HG03469 (cell line): ENCODE results near the gene LRRC45.
A peak's percentile ranks its signal among the peaks of the same experiment; 100 is the strongest.
"Not testable (repeated sequence)": the region's sequence is repeated elsewhere in the genome, so short reads cannot be mapped to it uniquely, and the experiment has no call there.

Source experiments
- ATAC-seq: cut with Tn5 transposase; IDR thresholded peaks from one replicate; pipeline ENCODE4 v1.9.1; 2021; ENCODE audit warnings: mild to moderate bottlenecking, moderate library complexity, moderate number of reproducible peaks; ENCODE audit not compliant: unreplicated experiment

The LRRC45 gene

DNA sequence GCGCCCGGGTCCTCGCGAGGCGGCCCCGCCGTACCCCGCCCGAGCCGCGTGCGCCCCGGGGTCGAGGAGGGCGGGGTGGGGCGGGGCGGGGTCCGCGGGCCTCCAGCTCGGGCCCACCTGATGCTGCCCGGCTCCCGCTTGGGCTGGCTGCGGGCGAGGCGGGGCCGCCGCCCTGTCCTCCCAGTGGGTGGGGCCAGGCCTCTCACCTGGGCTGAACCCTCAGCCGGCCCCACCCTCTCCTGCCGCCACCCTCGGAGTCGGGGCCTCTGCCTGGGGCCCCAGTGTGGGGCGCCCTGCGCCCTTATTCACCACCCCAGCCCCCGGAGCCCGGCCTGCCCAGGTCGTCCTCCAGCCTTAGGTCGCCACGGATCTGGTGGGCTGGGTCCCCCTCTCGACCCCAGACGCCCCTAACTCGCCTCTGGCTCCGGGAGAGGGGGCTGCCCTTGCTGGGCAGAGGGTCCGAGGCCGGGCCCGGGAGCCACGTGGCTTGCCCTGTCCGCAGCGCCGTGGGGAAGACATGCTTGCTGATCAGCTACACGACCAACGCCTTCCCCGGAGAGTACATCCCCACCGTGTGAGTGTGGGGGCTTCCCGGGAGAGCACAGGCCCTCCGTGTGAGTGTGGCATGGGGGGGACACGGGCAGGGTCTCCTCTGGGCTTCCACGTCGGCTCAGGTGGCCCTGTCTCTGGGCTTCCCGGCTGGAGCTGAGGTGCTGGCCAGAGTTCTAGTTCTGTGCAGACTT is 9.0 kb downstream of the LRRC45 start:
- no peak for ATAC-seq

- ATAC-seq, result no peak
Measured at GRCh38 chr17:82033359-82034085, 10.4 kb downstream of the LRRC45 start.

GRCh38 chr17:82034371-82035011 is 11.4 kb downstream of the LRRC45 start:
- ATAC-seq, result no peak

DNA sequence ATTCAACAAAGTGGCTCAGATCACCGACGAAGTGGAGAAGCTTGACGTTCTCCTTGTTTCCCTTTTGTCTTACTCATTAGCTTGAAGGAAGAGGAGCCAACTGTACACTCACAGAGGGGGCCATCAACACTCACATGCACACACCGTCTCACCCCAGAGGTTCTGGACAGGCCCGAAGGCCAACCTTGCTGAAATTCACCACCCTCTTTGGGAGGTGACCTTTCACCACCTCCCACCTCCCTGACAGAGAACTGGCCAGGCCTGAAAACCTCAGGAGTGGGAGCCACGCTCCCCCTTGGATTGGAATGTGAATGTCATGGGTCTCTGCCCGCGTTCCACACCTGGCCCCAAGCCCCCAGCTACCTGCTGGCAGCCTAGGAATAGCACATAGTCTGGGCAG is 12.4 kb downstream of the LRRC45 start:
- ATAC-seq, result no peak

- no peak for ATAC-seq
Measured at GRCh38 chr17:82035956-82036633, 13.0 kb downstream of the LRRC45 start.

- no peak for ATAC-seq
Measured at GRCh38 chr17:82036634-82037091, 13.6 kb downstream of the LRRC45 start.

GRCh38 chr17:82037092-82037888 is 14.2 kb downstream of the LRRC45 start, which contains the start of gene DCXR:
Gene DCXR (minus strand): TSS chr17:82037697. CDS start chr17:82037682, 15 bp downstream.
- peak; percentile 60 for ATAC-seq

GRCh38 chr17:82037889-82038195 is 14.7 kb downstream of the LRRC45 start:
- ATAC-seq, result no peak

- ATAC-seq, result not testable (repeated sequence)
Measured at GRCh38 chr17:82038796-82039409, 15.8 kb downstream of the LRRC45 start.

GRCh38 chr17:82039695-82040299 is 16.7 kb downstream of the LRRC45 start:
- ATAC-seq, result no peak

DNA sequence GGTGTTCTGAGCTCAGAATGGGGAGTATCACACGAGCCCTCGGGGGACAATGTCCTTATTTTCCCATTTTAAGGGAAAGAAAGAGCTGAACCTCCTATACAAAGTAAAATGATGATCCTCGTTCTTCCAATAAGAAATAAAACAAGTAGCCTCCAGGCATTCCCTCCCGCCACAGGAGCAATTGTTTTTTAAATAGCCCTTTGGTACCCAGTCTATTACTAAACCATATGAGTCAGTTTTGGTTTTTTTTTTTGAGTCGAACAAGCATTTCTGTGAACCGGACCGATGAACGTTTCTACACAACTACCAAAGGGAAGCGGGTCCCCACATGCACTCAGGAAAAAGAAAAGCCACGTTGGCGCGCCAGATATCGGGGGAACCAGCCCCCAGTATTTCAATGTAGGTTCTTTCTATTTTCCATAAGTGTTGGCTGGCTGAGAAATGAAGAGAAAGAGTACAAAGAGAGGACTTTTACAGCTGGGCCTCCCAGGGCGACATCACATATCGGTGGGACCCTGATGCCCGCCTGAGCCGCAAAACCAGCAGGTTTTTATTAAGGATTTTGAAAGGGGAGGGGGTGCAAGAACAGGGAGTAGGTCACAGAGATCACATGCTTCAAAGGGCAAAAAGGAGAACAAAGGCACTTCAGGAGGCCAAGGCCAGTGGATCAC is 18.2 kb downstream of the LRRC45 start:
- no peak for ATAC-seq

DNA sequence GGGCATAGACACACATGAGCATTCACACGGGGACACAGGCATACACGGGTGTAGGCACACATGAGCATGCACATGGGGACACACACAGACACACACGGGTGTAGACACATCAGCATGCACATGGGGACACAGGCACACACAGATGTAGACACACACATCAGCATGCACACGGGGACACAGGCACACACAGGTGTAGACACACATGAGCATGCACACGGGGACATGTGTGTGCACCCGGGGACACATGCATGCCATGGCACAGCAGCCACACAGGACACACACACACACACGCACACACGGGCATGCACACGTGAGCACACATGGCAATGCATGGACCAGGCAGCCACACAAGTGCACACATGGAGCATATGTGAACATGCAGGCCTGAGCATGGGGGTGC is 19.5 kb downstream of the LRRC45 start:
- no peak for ATAC-seq

GRCh38 chr17:82043507-82043906 is 20.4 kb downstream of the LRRC45 start:
- ATAC-seq, result no peak

- ATAC-seq, result no peak
Measured at GRCh38 chr17:82045936-82046484, 22.9 kb downstream of the LRRC45 start.

- no peak for ATAC-seq
Measured at GRCh38 chr17:82046903-82047302, 23.8 kb downstream of the LRRC45 start.

DNA sequence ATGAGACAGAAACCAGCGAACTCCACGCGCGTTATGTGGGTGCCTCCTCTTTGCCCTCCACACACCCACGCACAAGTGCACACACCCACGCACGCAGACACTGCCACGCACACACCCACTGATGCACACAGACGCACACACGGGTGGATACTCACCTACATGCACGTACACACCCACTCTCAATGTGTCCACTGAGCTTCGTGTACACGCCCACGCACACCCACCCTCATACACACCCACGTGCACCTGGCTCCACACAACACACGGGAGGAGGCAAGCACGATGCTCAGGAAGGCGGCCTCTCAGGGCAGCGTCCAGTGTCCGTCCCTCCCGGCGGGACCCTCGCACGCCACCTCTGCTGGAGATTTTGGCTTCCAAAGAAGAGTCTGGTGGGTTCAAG is 24.3 kb downstream of the LRRC45 start:
- ATAC-seq, result no peak

GRCh38 chr17:82047914-82048570 is 24.9 kb downstream of the LRRC45 start:
- ATAC-seq, result no peak

DNA sequence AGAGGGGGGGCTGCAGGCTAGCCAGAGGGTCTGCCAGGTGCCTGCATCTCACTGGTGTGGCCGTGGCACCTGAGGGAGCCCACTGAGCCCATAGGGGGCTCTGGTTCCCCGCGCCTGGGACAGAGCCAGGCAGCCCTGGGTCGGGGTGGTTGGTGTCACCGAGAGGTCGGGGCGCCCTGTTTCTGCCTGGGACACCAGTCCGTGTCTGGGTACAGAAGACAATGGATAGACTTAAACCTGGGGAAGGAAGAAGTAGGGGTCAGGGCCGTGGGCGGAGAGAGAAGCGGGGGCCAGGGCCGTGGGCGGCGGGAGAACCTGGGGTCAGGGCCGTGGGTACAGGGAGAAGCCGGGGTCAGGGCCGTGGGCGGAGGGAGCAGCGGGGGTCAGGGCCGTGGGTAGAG is 25.5 kb downstream of the LRRC45 start:
- no peak for ATAC-seq
